ENCODE results near the gene OR6A2. TPM values are rescaled to one million over a fixed set of nuclear protein-coding genes. Genes with fewer than 3 reads are reported as not detected.

The OR6A2 gene
- 0.13 and 0.26 TPM in 2 replicates for total RNA-seq

DNA sequence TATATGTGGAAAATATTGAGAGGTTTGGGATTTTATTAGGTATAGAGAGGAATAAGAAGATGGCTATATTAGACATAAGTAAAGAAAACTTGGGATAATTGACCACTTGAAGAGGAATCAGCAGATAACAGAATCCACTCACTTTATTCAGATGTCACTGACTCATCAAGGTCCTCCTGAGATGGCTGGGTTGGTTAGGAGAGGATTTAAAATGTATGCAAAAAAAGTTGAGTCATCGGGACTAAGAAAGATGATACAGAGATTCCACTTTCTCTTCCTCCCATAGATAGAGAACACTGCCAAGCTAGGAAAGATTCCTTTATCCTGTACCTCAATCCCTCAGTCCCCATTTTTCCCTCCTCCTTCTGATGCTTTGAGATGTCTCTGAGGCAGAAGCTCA is at the start of gene OR6A2:
Gene OR6A2, minus strand, starts transcription at position 288 of the 400 bp plus-strand sequence. CDS start 3,981 bp downstream, outside the sequence.

GRCh38 chr11:6845383-6845782 is 45.9 kb upstream of the OR6A2 start, which contains the start of gene OR10A5:
OR10A5 (plus strand) TSS chr11:6845683; CDS start chr11:6845683, 0 bp downstream.

GRCh38 chr11:6782720-6783119 is 16.8 kb downstream of the OR6A2 start, which contains the start of gene OR2AG1:
OR2AG1 (plus strand) TSS chr11:6783020; CDS start chr11:6785038, 2,018 bp downstream.

DNA sequence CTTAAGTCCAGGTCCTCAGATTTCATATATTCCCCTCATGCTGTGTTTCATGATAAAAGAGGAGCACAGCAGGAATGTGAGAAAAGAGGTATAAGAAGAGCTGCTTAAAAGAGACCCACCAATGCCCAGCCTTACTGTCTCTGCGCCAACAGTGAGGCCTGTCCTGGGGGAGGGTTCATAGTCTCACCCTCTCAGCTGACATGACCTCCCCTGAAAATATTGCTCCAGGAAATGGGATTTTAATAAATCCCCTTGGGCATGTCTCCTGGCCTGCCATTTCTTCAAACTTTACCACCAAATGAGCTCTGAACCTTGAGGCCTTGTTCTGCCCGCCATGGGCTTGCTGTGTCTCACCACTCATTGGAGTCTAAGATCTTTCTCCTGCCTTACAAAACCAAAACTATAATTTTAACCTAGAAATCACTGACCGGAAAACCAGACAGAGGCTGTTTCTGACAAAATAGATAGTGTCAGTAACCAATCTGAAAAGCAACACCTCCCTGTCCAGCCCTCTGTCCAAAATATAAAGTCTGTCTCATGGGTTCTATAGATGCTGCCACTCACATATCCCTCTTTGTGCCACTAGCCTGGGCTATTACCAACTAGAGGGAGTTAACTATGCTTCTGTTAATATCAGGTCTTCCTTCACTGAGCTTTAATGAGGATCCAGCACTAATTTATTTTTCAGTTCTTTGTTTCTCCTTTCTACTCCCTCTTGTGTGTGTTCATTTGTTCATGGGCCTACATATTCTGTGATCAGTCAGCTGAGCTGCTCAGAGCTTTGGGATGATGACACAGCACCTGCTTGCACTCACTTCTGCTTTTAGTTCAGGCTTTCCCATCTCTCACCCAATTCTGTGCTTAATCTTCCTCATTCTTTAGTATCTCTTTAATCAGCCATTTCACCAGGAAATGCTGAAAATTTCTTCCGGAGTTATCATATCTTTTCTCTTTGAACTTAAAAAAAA is 27.3 kb downstream of the OR6A2 start, which contains the start of gene OR2AG2:
Gene OR2AG2, minus strand, starts transcription at position 51 of the 968 bp plus-strand sequence. CDS start 3,019 bp downstream, outside the sequence.

Other genes starting within 250 kb of the OR6A2 start
- 10.7 and 12.5 TPM in 2 replicates for gene RRP8, start 196.1 kb downstream of the OR6A2 start, total RNA-seq
- 218 and 255 TPM in 2 replicates for gene ILK, start 195.9 kb downstream of the OR6A2 start, total RNA-seq
- gene TAF10, start 187.5 kb downstream of the OR6A2 start, total RNA-seq, result 39.7 and 58.8 TPM in 2 replicates
- gene TPP1, start 180.3 kb downstream of the OR6A2 start, total RNA-seq, result 294 and 429 TPM in 2 replicates
- gene DCHS1, start 143.9 kb downstream of the OR6A2 start, total RNA-seq, result 6.6 and 52.4 TPM in 2 replicates
- gene MRPL17, start 116.3 kb downstream of the OR6A2 start, total RNA-seq, result 49.8 and 61.2 TPM in 2 replicates
- 0.10 and 0.13 TPM in 2 replicates for gene OR2AG2, start 27.7 kb downstream of the OR6A2 start, total RNA-seq
- gene OR2AG1, start 16.7 kb downstream of the OR6A2 start, total RNA-seq, result not detected in 2 replicates
- not detected in 2 replicates for gene OR10A5, start 46.0 kb upstream of the OR6A2 start, total RNA-seq
- gene OR10A2, start 63.4 kb upstream of the OR6A2 start, total RNA-seq, result not detected in 2 replicates
- not detected in 2 replicates for gene OR10A4, start 76.9 kb upstream of the OR6A2 start, total RNA-seq
- 0.13 and 0.36 TPM in 2 replicates for gene OR2D2, start 92.8 kb upstream of the OR6A2 start, total RNA-seq
- not detected in 2 replicates for gene OR2D3, start 121.3 kb upstream of the OR6A2 start, total RNA-seq
- 2.6 and 3.8 TPM in 2 replicates for gene ZNF215, start 126.7 kb upstream of the OR6A2 start, total RNA-seq
- gene ZNF214, start 220.7 kb upstream of the OR6A2 start, total RNA-seq, result 2.6 and 2.7 TPM in 2 replicates
- gene NLRP14, start 220.8 kb upstream of the OR6A2 start, total RNA-seq, result 0.07 and 0.10 TPM in 2 replicates